SHP77 treated with DMSO at 0.1 percent for 48 hours (cell line): ENCODE data around the gene DDIT3.
"Not testable (repeated sequence)": the region's sequence is repeated elsewhere in the genome, so short reads cannot be mapped to it uniquely, and the experiment has no call there.

Source experiments
- DNase-seq: peaks from one replicate; lab custom pipeline; 2025; lab: John Stamatoyannopoulos, UW

Gene DDIT3

GRCh38 chr12:57520053-57520818 lies at the start of gene DDIT3:
DDIT3 (minus strand) TSS chr12:57520514; CDS start chr12:57517406, 3,108 bp downstream.
- peak; percentile 92 for DNase-seq

- no peak for DNase-seq
Measured at GRCh38 chr12:57569858-57570257, 49.5 kb upstream of the DDIT3 start.

DNA sequence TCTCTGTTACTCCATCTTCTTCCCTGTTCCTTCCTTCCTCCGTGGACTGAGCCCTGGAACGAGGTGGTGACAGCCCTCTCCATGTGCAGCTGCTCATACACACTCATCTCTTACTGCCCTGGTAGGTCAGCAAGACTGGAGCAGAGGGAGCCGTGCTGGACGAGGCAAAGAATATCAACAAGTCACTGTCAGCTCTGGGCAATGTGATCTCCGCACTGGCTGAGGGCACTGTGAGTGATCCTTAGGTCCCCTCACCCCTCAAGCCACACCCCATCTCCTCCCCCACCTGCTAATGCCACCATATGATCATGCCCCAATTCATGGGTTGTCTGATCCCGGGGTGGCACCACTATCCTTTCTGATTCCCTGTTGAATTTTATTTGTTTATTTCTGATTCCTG lies 48.5 kb upstream of the DDIT3 start:
- no peak for DNase-seq

DNA sequence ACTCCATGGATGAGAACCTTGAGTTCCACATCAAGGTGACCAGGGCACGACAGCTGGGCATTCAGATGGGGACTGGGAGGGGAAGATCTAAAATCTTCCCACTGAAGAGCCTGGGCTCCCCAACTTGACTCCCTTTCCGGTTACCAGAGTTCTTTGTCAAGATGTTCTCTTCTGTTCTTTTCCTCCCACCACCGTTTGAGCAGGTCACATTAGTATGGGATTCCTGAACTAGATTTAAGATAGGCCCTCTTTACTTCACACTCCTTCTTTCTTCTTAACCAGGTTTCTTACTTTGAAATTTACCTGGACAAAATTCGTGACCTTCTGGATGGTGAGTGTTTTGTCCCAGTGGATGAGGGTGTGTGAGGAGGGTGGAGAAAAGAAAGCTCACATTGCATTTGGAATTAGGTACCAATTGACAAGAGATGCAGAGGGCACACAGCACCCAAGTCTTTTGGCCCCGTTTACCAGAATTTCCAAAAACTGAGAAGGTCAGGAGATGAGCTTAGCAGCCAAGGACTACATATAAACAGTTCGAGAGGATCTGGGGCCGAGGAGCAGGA lies 43.9 kb upstream of the DDIT3 start:
- DNase-seq = no peak

DNA sequence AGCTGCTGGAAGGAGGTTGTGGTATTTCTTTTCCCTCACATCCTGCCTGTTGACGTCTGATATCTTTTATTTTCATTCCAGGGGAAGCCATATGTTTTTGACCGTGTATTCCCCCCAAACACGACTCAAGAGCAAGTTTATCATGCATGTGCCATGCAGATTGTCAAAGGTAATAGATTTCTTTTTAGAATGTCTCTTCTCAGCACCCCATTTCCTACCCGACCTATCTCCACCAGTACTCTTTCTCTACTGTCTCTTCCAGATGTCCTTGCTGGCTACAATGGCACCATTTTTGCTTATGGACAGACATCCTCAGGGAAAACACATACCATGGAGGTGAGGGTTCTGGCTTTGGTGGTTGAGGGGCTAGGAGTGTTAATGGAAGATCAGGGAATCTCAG lies 43.0 kb upstream of the DDIT3 start:
- no peak for DNase-seq

DNA sequence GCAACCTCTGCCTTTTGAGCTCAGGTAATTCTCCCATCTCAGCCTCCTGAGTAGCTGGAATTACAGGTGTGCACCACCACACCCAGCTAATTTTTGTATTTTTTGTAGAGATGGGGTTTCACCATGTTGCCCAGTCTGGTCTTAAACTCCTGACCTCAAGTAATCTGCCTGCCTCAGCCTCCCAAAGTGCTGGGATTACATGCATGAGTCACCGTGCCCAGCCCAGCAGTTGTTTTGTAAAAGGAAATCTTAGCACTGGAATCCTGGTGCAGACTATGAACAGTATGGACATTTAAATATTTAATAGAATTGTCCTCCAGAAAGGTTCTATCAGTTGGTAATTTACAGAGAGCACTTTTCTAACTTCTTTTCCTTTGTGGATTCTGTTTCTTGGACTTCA lies 40.8 kb upstream of the DDIT3 start:
- not testable (repeated sequence) for DNase-seq

GRCh38 chr12:57560516-57560915 lies 40.2 kb upstream of the DDIT3 start:
- DNase-seq = no peak

DNA sequence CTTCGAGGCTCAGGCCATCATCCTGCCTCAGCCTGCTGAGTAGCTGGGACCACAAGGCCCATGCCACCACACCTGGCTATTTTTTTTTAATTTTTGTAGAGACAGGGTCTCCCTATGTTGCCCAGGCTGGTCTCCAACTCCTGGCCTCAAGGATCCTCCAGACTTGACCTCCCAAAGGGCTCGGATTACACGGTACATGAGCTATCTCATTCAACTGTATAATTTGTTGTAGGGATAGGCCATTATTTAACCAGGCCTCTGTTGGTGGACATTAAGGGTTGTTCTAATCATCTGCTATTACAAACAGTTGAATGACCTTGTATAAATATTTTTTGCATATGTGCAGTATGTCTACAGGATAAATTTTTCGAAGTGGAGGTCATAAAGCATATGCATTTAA lies 38.5 kb upstream of the DDIT3 start:
- no peak for DNase-seq

- no peak for DNase-seq
Measured at GRCh38 chr12:57554897-57555296, 34.6 kb upstream of the DDIT3 start.

GRCh38 chr12:57554453-57554852 lies 34.1 kb upstream of the DDIT3 start:
- no peak for DNase-seq

DNA sequence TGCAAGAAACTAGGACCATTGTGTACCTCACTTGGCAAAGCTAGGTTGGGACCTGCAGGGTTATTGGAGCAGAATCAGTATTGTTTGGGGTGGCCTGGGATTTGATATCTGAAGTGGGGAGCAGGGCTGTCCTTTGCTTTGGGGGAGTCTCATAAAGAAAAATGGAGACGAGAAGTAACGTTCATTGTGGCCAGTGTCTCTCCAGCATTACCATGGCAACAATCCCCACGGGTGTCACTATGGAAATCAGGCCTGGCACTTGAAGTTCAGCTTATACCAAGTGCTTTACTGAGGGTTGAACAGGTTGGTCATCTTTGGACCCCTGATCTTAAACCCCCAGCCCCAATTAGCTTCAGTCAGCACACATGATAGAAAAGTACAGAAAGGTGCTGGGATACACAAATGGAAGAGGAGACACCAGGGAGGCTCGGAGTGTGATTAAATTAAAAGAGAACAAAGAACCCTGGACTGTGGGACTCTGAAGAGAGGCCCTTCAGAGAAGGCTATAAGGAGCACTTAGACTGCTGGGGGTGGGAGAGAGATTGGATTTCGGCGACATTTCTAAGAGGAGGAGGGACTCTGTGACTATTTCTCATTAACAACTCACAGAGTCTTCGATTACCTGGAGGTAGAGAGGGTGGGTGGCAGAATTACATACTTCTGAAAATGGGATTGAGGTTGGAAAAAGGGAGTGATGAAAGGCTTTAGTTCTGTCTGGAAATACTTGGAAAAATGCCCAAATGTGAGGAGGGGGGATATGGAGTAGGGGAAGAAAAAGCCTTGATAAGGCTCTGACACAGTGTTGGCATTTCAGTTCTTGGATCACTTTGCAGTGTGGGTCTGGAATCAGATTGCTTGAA lies 33.3 kb upstream of the DDIT3 start:
- no peak for DNase-seq

DNA sequence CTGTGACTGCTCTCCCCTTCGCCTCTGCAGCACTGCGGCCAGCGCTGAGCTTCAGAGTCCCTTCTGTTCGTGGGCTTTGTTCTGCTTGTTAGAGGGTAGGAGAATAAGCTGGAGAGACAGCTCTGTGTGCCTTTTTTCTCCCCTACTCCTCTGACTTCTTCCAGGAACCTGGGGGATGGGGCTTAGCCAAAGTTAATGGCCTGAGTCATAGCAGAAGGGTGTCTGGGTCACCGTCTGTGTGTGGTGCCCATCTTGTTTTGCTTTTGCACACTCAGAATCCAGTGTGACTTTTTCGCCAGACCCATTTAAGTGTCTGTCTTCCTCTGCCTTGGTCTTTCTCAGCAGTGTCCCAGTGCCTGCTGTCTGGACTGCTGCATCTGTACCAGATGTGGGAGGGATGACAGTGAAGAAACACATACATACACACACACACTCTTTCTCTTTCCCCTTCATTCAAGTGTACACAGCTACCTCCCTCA lies 32.6 kb upstream of the DDIT3 start:
- no peak for DNase-seq

GRCh38 chr12:57552306-57552651 lies 32.0 kb upstream of the DDIT3 start:
- DNase-seq = no peak

DNA sequence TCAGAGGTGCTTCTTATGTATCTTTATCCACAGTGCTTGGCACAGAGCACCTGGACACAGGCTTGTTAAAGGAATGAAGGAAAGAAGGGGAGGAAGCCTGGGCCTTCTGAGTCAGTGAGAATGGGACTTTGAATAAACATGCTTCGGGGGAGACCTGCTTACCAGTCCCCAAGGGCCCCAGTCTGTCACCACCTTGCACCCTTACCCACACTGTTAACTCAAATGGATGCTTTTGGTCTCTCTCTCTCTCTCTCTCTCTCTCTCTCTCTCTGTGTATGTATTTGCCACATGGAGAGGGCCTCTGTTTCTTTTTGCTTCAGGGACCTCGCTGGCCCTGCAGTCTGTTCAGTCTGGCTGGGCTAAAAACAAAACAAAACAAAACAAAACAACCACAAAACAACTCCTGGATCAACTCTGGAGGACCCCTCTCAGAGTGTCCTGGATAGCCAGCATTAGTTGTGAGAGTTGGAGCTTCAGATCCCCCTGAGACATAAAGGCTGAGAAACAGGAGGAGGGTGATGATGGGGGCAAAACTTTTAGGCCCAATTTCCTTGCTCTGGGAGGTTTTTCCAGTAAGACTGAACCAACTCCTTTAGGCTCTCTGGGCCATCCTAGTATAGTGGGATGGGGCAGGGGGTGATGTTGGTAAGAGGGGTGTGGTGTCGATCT lies 31.5 kb upstream of the DDIT3 start:
- DNase-seq = no peak

DNA sequence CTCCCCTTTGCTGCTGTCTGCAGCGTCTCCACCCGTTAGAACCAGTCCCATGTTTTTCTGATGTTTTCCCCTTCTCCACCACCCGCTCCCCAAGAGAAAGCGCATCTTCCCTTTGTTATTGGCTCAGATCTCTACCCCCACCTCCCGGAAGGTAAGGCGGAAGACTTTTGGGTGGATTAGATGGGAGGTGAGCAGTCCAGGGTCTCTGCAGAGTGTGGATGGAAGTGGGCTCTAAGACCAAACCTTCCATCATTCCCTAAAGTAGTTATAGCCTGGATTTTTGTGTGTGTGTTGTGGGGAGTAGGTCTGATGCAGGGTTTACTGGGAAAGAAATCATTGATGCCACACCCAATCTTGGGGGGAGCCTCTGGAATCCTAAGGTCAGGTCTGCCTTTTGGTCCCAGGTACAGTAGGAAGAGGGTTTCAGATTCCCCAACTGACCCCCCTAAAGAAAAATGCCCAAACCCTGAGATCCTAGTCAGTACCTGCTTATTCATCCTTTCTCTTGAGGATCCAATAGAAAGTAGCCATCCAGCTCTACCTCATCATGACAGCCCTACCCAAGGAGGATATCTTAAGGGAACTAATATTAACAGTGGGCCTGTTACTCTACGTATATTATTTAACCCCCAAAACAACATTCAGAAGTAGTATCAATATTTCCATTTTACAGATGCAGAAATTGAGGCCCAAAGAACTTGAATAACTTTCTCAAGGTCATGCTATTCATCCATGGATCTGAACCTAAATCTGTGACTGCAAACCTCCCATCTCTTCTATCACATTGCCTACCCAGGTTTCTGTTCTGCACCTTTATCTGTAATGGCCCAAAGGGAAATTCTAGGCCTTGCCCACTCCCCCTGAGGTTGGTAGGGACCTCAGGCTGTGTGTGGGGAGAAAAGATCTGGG lies 30.6 kb upstream of the DDIT3 start:
- DNase-seq = no peak

DNA sequence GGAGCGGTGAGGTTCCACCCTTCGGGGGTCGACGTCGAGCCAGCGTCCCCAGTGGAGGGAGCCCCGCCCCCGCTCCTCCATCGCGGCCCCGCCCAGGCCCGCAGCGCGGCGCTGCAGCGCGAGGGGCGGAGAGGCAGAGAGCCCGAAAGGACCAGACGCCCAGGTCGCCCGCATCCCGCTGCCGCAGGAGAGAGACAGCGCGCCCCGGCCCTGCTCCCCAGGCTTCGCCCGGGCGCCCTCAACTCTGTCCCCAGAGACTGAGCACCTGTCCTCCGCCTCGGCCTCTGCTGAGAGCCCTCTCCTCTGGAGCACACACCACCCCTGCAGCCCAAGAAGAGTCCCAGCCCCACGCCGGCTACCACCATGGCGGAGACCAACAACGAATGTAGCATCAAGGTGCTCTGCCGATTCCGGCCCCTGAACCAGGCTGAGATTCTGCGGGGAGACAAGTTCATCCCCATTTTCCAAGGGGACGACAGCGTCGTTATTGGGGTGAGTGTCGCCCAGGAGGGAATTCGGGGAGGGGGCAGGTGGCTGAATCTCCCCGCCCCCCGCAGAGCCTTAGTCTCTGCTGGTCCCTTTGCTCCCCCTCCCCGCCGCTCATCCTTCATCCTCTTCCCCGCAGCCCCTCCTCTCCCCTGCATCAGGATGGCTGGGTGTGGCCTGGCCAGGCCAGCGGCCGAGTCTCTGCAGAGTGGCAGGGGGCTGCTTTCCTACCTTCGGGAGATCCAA lies 29.8 kb upstream of the DDIT3 start, which contains the start of gene KIF5A:
Gene KIF5A, plus strand, starts transcription at position 136 of the 732 bp plus-strand sequence. Its CDS starts 228 bp downstream, at position 364.
- DNase-seq = no peak

DNA sequence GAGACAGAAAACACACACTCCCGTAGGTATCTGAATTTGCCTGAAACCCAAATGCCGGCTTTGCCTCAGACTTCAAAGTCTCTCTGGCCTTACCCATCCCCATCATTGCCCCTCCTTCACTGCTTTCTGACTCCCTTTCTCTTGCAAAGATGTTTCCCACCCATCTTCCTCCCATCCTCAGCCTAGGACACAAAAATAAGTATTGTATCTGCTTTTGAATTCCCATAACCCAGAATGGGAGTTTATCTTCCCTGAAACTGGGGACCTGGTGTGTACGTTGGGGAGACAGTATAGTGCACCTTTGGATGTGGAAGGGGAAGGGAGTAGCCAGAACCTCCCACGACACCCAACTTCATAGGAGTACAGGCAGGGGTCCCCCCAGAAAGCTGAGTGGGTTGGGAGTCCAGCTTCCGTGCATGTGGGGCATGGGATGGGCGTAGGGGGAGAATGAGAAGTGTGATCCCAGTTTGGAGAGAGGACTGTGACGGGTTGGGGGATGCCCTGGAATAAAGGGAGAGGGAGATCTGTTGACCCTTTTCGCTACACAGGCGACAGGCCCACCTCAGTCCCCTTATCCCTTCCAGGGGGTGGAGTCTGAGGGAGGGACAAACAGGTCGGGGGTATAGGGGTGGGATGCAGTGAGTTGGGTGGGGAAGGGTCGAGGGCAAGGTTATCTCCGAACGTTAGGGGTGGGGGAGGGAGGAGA lies 29.0 kb upstream of the DDIT3 start:
- DNase-seq = no peak

DNA sequence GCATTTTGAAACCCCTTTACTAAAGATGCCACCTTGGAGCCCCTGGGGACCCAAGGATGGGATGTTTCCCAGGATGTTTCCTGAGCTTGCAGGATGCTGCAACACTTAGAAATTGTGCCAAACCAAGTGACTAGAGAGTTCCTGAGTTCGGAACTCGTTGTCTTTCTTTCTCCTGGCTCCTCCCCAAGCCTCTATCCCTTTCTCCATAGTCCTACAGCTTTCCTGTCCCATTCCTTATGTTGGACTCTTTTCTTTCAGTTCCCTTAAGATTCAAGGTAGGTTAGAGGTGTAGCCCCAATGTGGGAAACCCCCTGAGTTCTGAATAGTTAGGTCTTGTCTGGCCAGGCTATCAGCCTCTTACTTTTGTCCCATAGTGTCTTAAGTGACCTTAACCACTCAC lies 28.2 kb upstream of the DDIT3 start:
- DNase-seq = no peak

GRCh38 chr12:57548013-57548315 lies 27.6 kb upstream of the DDIT3 start:
- no peak for DNase-seq
